ENCODE data around the gene PRAMEF18. TPM values are rescaled to one million over a fixed set of nuclear protein-coding genes. Genes with fewer than 3 reads are reported as not detected.
"Not testable (repeated sequence)": the region's sequence is repeated elsewhere in the genome, so short reads cannot be mapped to it uniquely, and the experiment has no call there.

PRAMEF18 gene
- polyA plus RNA-seq, 1 donor from 2014 or later: not detected

- not testable (repeated sequence) for H3K27me3 Mint-ChIP-seq
Observed at GRCh38 chr1:13227271-13228055, 1.5 kb upstream of the PRAMEF18 start.

DNA sequence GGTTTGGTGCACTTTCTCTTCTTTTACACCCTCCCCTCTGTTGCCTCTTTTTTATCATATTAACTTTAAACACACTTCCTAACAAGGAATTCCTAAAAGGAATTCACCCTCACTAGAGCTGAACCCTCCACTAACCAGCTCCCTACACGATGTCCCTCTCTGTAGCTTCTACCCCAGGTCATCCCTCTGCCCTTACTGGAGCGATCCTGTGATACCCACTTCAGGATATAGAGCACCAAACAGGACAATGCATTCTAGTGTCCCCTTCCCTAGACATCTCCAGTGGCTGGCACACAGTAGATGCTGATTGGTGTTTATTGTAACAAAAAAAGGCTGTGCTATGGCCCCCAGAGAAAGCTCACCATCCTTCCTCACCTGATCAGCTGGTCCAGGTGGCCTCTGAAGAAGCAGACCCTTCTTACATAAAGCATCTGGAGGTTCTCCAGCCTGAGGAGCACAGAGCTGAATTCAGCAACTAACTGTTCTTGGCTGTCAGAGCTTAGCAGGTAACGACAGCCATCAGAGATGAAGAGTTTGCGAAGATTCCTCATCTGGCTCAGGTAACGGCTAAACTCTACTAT, 1.4 kb downstream of the PRAMEF18 start:
- H3K4me3 Mint-ChIP-seq: no peak overlapping the region
- no peaks in the 10 kb centered on the region for H3K36me3 Mint-ChIP-seq
- no peaks in the 10 kb centered on the region for H3K4me1 Mint-ChIP-seq
- peaks cover 1% of the 10 kb centered on the region for H3K27me3 Mint-ChIP-seq
- no peaks in the 10 kb centered on the region for H3K9me3 Mint-ChIP-seq
- H3K27ac Mint-ChIP-seq: no peak overlapping the region

More at GRCh38 chr1:13227271-13228055, 1.5 kb upstream of the PRAMEF18 start:
- not testable (repeated sequence) for H3K27ac Mint-ChIP-seq, H3K9me3 Mint-ChIP-seq, H3K4me1 Mint-ChIP-seq, H3K36me3 Mint-ChIP-seq, H3K4me3 Mint-ChIP-seq

DNA sequence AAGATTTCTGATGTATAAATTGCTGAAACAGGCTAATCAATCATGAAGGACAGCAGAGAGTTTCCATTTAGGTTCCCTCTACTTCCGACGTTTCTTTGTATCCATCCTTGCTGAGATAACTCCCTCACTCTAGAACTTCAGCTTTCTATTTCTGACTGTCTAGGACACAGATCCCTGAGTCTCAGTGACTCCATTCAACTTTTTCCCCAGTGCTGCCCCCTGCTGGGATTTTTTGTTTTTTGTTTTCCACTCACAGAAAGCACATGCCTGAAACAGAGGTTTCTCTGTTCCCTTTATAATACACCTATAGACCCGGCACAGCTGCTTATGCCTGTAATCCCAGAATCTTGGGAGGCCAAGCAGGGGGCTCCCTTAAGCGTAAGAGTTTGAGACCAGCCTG, 3.2 kb downstream of the PRAMEF18 start:
- H3K9me3 Mint-ChIP-seq, H3K36me3 Mint-ChIP-seq, H3K27me3 Mint-ChIP-seq, H3K27ac Mint-ChIP-seq, H3K4me3 Mint-ChIP-seq, H3K4me1 Mint-ChIP-seq: not testable (repeated sequence)

DNA sequence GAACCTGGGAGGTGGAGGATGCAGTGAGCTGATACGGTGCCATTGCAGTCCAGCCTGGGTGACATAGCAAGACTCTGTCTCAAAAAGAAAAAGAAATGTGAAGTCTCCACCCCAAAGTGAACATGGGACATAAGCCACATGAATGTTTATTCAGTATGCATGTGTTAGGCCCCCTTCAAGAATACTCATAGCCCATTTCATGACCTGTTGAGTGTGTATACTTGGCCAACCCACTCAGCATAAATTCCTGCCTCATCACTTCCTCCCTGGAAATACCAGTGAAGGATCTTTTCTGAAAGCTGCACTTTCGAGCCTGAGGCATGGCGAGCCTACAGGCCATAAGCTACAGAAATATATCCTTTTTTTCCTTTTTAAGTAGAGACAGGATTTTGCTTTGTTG, 6.8 kb downstream of the PRAMEF18 start:
- H3K27ac Mint-ChIP-seq, H3K4me1 Mint-ChIP-seq, H3K36me3 Mint-ChIP-seq, H3K27me3 Mint-ChIP-seq, H3K4me3 Mint-ChIP-seq, H3K9me3 Mint-ChIP-seq: not testable (repeated sequence)

GRCh38 chr1:13216619-13217018, 9.3 kb downstream of the PRAMEF18 start:
- H3K4me1 Mint-ChIP-seq, H3K27me3 Mint-ChIP-seq: not testable (repeated sequence)

GRCh38 chr1:13208712-13209111, 17.2 kb downstream of the PRAMEF18 start:
- not testable (repeated sequence) for H3K4me3 Mint-ChIP-seq, H3K27ac Mint-ChIP-seq

More at GRCh38 chr1:13216619-13217018, 9.3 kb downstream of the PRAMEF18 start:
- not testable (repeated sequence) for H3K9me3 Mint-ChIP-seq, H3K36me3 Mint-ChIP-seq, H3K27ac Mint-ChIP-seq, H3K4me3 Mint-ChIP-seq

GRCh38 chr1:13201309-13201708, 24.6 kb downstream of the PRAMEF18 start, which contains the start of gene PRAMEF13:
Gene PRAMEF13 (minus strand): TSS chr1:13201409. CDS start chr1:13199589, 1,820 bp downstream.
- not testable (repeated sequence) for H3K27ac Mint-ChIP-seq, H3K27me3 Mint-ChIP-seq, H3K9me3 Mint-ChIP-seq, H3K4me1 Mint-ChIP-seq, H3K4me3 Mint-ChIP-seq, H3K36me3 Mint-ChIP-seq

More at GRCh38 chr1:13208712-13209111, 17.2 kb downstream of the PRAMEF18 start:
- not testable (repeated sequence) for H3K4me1 Mint-ChIP-seq, H3K9me3 Mint-ChIP-seq, H3K27me3 Mint-ChIP-seq, H3K36me3 Mint-ChIP-seq

Other genes starting within 250 kb of the PRAMEF18 start
- not detected for gene PRAMEF27, start 169.6 kb downstream of the PRAMEF18 start, polyA plus RNA-seq
- not detected for gene HNRNPCL3, start 165.4 kb downstream of the PRAMEF18 start, polyA plus RNA-seq
- not detected for gene PRAMEF25, start 155.4 kb downstream of the PRAMEF18 start, polyA plus RNA-seq
- gene HNRNPCL2, start 109.3 kb downstream of the PRAMEF18 start, polyA plus RNA-seq: not detected
- not detected for gene PRAMEF26, start 70.1 kb downstream of the PRAMEF18 start, polyA plus RNA-seq
- not detected for gene HNRNPCL4, start 60.5 kb downstream of the PRAMEF18 start, polyA plus RNA-seq
- not detected for gene PRAMEF9, start 54.3 kb downstream of the PRAMEF18 start, polyA plus RNA-seq
- not detected for gene PRAMEF13, start 24.7 kb downstream of the PRAMEF18 start, polyA plus RNA-seq
- not detected for gene PRAMEF5, start 28.0 kb upstream of the PRAMEF18 start, polyA plus RNA-seq
- gene PRAMEF8, start 59.0 kb upstream of the PRAMEF18 start, polyA plus RNA-seq: not detected
- gene PRAMEF33, start 77.4 kb upstream of the PRAMEF18 start, polyA plus RNA-seq: not detected
- gene PRAMEF15, start 89.4 kb upstream of the PRAMEF18 start, polyA plus RNA-seq: not detected
- gene PRAMEF14, start 121.0 kb upstream of the PRAMEF18 start, polyA plus RNA-seq: not detected
- not detected for gene PRAMEF19, start 145.8 kb upstream of the PRAMEF18 start, polyA plus RNA-seq
- not detected for gene PRAMEF17, start 163.5 kb upstream of the PRAMEF18 start, polyA plus RNA-seq
- not detected for gene PRAMEF20, start 184.3 kb upstream of the PRAMEF18 start, polyA plus RNA-seq

Data from IgD-negative memory B cell (primary cell).